Kidney glomerular epithelial cell (primary cell): ENCODE data around the gene PACS2.

ENCODE experiments used
- DNase-seq: peaks from one replicate; lab custom pipeline; 2025; lab: John Stamatoyannopoulos, UW

PACS2 gene

DNA sequence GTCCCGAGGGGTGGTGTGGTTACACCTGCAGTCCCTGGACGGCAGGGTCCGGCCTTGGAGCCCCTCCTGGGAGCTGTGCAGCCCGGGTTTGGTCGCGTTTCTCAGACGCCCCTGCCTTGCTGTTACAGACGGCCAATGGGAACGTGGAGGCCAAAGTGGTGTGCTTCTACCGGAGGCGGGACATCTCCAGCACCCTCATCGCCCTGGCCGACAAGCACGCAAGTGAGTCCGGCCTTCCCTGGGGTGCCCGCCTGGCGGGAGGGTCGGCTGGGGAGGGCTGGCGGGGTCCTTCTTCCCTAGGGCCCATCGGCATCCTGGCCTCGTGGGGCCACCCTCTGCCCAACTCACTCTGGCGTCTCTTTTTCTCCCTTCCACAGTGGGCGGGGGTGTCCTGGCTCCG is 130.7 kb downstream of the PACS2 start:
- no peak for DNase-seq

DNA sequence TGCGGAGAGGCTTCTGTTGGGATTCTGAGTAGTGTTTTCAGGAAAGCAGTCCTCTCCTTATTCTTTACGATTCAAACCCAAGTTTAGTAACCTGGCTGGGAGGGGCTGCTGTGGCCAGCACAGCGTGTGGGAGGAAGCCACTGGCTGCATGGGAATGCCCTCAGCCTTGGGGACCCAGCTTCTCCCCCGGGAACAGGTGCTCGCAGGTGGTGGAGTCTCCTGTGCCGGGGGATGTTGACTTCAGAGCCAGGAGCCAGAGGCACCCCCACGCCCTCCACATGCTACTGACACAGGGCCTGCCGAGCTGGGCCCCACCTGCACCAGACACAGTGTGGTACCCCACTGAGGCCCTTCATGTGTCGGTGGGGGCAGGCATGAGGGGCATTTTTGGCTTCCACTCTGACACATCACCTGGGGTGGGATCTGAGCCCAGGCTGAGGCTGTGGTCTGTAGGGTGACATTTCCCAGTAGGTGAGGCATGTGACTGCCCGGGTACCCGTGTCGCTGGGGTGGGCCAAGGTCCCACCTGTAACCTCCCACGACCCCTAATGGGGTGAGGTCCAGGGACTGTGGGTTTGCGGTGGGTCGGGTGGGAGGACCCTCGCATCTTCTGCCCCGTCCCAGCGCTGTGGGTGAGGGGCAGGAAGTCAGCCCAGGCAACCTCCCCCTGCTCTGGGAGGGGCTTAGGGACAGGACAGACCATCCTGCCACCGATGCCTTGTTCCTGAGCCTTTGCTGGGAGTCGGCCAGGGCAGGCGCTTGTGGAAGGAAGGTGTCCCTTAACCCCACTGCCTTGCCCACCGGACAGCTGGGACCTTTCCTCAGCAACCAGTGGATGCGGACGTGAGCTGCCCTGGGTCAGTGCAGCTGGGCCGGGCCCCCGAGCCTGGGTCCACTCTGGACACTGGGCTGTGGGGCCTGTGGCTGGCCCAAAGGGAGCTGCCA is 131.6 kb downstream of the PACS2 start:
- no peak for DNase-seq

- DNase-seq: no peak
Measured at GRCh38 chr14:105446971-105447370, 132.4 kb downstream of the PACS2 start.
